K562 (cell line): ENCODE data around the gene FIS1. TPM values are rescaled to one million over a fixed set of nuclear protein-coding genes. Genes with fewer than 3 reads are reported as not detected.

Experiments
- KAT7 ChIP-seq: sonication (generic); formaldehyde crosslinking; IDR thresholded peaks from 2 replicates; pipeline ENCODE4 v1.8.0; 2022; ENCODE audit warnings: missing genetic modification reagents, mild to moderate bottlenecking, borderline replicate concordance
- MYNN ChIP-seq, 2 experiments: sonication (generic); formaldehyde crosslinking in 1 of 2; IDR thresholded peaks; 2 replicates each; pipeline versions ENCODE4 v1.5.0 to v1.6.1; 2016 to 2020; ENCODE audit warnings: antibody characterized with exemption in 1 of 2, missing genetic modification reagents in 1 of 2
- POU5F1 ChIP-seq: fragments of 150-350 bp; IDR thresholded peaks from 2 replicates; pipeline ENCODE4 v1.6.1; 2014; ENCODE audit warnings: borderline replicate concordance, low read length, low read depth, mild to moderate bottlenecking; ENCODE audit not compliant: partially characterized antibody
- RBM25 ChIP-seq: fragments of 200-400 bp; formaldehyde crosslinking; IDR thresholded peaks from 2 replicates; pipeline ENCODE4 v1.6.1; 2018; ENCODE audit warnings: low read length, low read depth, moderate library complexity; ENCODE audit not compliant: severe bottlenecking
- SRSF1 ChIP-seq: fragments of 200-400 bp; formaldehyde crosslinking; IDR thresholded peaks from 2 replicates; pipeline ENCODE4 v1.6.1; 2017; ENCODE audit warnings: mild to moderate bottlenecking, low read depth, low read length, moderate library complexity
- polyA plus RNA-seq, 8 experiments: library from polyadenylated mRNA; depleted of rRNA in 4 of 8; stranded (reverse) in 5 of 8; unstranded in 3 of 8; fragments of >200 nt; fragmentation: Nextera tagmentation in 2 of 8; fragmentation: Illumina TruSeq in 1 of 8; extraction: Ambion mirVana in 2 of 8; extraction: Trizol in 1 of 8; gene quantifications; 2 replicates each; pipeline versions ENCODE4 v1.2.1 to v1.2.3, GENCODE V29; 2011 to 2014; ENCODE audit warnings: inconsistent platforms in 1 of 8, missing spikeins in 1 of 8
- total RNA-seq, 7 experiments: library from RNA; depleted of rRNA in 6 of 7; stranded (reverse); fragments of >200 nt in 6 of 7; fragmentation: Illumina TruSeq in 2 of 7; extraction: Trizol in 2 of 7; gene quantifications; 2 replicates each; pipeline versions ENCODE4 v1.2.1 to v1.2.3, GENCODE V29; 2011 to 2021; ENCODE audit warnings: low replicate concordance in 1 of 7
- TF ChIP-seq, protein P1 (sequence below): sonication (generic); formaldehyde crosslinking; IDR thresholded peaks from 2 replicates; pipeline ENCODE4 v1.8.1; 2023; ENCODE audit warnings: mild to moderate bottlenecking, missing genetic modification reagents
- TF ChIP-seq, protein P2 (sequence below), 3 experiments: IDR thresholded peaks in 2 of 3; conservative IDR thresholded peaks in 1 of 3; 2 replicates each; pipeline ENCODE4 v1.5.1; 2011 to 2012; ENCODE audit warnings: low read length in 3 of 3, mild to moderate bottlenecking in 3 of 3, control low read depth in 2 of 3, improper control_type of control experiment in 1 of 3, inconsistent platforms in 1 of 3, low read depth in 1 of 3, mixed read lengths in 1 of 3, moderate library complexity in 1 of 3; ENCODE audit not compliant: insufficient read depth in 2 of 3
- TF ChIP-seq, protein P3 (sequence below): fragments of 200-600 bp; sonication (generic); IDR thresholded peaks from one replicate; pipeline ENCODE4 v1.6.1; 2012; ENCODE audit warnings: mild to moderate bottlenecking, low read depth, low read length, inconsistent platforms

Gene FIS1
- total and polyA plus RNA-seq, 9 of the 15 experiments (the other 6 are each of a cell fraction or from before 2014, with no cell fraction given) = 86.0 to 257 (median 144) TPM

DNA sequence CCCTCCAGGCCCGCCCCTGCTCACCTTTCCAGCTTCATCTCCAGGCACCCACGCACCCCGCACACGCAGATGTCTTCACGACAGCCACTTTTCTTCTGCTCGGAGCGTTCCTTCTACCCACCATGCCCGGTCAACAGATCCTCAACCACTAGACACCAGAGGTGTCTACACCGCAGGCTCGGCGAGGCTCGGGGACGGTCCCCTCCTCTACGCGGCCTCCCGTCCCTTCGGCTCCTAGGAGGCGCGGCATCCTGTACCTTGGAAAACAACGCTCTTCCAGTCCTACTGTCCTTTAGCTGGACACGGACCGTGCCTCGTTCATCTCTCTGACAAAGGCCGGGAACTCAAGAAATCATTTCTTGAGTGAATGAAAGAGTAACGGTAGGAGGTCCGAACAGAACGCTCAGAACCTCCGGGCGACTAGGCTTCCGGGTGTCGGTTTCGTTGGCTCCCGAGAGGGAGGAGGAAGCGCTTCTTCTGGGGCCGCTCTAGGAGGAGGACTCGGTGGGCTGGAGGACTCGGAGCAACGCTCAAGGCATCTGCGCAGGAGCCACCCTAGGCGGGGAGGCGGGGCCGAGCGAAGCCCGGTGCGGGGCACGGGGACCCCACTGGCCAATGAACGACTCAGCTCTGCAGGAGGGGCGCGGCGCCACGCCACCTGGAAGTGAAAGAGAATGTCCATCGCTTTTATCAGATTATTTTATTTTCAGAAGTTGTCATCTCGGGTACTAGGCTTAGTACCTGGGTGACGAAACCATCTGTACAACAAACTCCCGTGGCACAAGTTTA is 7.2 kb upstream of the FIS1 start (continued):
- peak; percentile 7 for TF ChIP-seq RBM25
- no peak for TF ChIP-seq MYNN (IDR thresholded peaks at IDR 0.05)
- TF ChIP-seq MYNN (CRISPR knock-in tag; IDR thresholded peaks at IDR 0.05) = no peak
- no peak for TF ChIP-seq KAT7 (CRISPR knock-in tag)
- TF ChIP-seq POU5F1 = peak; percentile 46
- TF ChIP-seq, protein P1, sequence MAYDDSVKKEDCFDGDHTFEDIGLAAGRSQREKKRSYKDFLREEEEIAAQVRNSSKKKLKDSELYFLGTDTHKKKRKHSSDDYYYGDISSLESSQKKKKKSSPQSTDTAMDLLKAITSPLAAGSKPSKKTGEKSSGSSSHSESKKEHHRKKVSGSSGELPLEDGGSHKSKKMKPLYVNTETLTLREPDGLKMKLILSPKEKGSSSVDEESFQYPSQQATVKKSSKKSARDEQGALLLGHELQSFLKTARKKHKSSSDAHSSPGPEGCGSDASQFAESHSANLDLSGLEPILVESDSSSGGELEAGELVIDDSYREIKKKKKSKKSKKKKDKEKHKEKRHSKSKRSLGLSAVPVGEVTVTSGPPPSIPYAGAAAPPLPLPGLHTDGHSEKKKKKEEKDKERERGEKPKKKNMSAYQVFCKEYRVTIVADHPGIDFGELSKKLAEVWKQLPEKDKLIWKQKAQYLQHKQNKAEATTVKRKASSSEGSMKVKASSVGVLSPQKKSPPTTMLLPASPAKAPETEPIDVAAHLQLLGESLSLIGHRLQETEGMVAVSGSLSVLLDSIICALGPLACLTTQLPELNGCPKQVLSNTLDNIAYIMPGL (CRISPR knock-in tag) = 0 out of 2 replicates have a peak, but pooled peaks have one; percentile 34
- TF ChIP-seq, protein P2, sequence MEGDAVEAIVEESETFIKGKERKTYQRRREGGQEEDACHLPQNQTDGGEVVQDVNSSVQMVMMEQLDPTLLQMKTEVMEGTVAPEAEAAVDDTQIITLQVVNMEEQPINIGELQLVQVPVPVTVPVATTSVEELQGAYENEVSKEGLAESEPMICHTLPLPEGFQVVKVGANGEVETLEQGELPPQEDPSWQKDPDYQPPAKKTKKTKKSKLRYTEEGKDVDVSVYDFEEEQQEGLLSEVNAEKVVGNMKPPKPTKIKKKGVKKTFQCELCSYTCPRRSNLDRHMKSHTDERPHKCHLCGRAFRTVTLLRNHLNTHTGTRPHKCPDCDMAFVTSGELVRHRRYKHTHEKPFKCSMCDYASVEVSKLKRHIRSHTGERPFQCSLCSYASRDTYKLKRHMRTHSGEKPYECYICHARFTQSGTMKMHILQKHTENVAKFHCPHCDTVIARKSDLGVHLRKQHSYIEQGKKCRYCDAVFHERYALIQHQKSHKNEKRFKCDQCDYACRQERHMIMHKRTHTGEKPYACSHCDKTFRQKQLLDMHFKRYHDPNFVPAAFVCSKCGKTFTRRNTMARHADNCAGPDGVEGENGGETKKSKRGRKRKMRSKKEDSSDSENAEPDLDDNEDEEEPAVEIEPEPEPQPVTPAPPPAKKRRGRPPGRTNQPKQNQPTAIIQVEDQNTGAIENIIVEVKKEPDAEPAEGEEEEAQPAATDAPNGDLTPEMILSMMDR (IDR thresholded peaks at IDR 0.05 in 2 of 3, conservative IDR thresholded peaks at IDR 0.05 in 1 of 3; ENCODE audit: insufficient read depth in 2 of 3, low read depth in 1 of 3, low read length in 3 of 3) = peak in 1 of 3 experiments; percentile 2; a peak in 2 of 6 replicates
- TF ChIP-seq, protein P3, sequence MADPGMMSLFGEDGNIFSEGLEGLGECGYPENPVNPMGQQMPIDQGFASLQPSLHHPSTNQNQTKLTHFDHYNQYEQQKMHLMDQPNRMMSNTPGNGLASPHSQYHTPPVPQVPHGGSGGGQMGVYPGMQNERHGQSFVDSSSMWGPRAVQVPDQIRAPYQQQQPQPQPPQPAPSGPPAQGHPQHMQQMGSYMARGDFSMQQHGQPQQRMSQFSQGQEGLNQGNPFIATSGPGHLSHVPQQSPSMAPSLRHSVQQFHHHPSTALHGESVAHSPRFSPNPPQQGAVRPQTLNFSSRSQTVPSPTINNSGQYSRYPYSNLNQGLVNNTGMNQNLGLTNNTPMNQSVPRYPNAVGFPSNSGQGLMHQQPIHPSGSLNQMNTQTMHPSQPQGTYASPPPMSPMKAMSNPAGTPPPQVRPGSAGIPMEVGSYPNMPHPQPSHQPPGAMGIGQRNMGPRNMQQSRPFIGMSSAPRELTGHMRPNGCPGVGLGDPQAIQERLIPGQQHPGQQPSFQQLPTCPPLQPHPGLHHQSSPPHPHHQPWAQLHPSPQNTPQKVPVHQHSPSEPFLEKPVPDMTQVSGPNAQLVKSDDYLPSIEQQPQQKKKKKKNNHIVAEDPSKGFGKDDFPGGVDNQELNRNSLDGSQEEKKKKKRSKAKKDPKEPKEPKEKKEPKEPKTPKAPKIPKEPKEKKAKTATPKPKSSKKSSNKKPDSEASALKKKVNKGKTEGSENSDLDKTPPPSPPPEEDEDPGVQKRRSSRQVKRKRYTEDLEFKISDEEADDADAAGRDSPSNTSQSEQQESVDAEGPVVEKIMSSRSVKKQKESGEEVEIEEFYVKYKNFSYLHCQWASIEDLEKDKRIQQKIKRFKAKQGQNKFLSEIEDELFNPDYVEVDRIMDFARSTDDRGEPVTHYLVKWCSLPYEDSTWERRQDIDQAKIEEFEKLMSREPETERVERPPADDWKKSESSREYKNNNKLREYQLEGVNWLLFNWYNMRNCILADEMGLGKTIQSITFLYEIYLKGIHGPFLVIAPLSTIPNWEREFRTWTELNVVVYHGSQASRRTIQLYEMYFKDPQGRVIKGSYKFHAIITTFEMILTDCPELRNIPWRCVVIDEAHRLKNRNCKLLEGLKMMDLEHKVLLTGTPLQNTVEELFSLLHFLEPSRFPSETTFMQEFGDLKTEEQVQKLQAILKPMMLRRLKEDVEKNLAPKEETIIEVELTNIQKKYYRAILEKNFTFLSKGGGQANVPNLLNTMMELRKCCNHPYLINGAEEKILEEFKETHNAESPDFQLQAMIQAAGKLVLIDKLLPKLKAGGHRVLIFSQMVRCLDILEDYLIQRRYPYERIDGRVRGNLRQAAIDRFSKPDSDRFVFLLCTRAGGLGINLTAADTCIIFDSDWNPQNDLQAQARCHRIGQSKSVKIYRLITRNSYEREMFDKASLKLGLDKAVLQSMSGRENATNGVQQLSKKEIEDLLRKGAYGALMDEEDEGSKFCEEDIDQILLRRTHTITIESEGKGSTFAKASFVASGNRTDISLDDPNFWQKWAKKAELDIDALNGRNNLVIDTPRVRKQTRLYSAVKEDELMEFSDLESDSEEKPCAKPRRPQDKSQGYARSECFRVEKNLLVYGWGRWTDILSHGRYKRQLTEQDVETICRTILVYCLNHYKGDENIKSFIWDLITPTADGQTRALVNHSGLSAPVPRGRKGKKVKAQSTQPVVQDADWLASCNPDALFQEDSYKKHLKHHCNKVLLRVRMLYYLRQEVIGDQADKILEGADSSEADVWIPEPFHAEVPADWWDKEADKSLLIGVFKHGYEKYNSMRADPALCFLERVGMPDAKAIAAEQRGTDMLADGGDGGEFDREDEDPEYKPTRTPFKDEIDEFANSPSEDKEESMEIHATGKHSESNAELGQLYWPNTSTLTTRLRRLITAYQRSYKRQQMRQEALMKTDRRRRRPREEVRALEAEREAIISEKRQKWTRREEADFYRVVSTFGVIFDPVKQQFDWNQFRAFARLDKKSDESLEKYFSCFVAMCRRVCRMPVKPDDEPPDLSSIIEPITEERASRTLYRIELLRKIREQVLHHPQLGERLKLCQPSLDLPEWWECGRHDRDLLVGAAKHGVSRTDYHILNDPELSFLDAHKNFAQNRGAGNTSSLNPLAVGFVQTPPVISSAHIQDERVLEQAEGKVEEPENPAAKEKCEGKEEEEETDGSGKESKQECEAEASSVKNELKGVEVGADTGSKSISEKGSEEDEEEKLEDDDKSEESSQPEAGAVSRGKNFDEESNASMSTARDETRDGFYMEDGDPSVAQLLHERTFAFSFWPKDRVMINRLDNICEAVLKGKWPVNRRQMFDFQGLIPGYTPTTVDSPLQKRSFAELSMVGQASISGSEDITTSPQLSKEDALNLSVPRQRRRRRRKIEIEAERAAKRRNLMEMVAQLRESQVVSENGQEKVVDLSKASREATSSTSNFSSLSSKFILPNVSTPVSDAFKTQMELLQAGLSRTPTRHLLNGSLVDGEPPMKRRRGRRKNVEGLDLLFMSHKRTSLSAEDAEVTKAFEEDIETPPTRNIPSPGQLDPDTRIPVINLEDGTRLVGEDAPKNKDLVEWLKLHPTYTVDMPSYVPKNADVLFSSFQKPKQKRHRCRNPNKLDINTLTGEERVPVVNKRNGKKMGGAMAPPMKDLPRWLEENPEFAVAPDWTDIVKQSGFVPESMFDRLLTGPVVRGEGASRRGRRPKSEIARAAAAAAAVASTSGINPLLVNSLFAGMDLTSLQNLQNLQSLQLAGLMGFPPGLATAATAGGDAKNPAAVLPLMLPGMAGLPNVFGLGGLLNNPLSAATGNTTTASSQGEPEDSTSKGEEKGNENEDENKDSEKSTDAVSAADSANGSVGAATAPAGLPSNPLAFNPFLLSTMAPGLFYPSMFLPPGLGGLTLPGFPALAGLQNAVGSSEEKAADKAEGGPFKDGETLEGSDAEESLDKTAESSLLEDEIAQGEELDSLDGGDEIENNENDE = no peak
- no peak for TF ChIP-seq SRSF1
